Neural crest cell (in vitro differentiated cells): ENCODE results near the gene PTAFR. TPM values are rescaled to one million over a fixed set of nuclear protein-coding genes. Genes with fewer than 3 reads are reported as not detected.

Experiments
- DNase-seq: peaks from one replicate; pipeline ENCODE4 v3.0.0; 2021; ENCODE audit warnings: low read depth, mixed read lengths, low spot score
- H3K27ac Mint-ChIP-seq: one replicate; pipeline ENCODE4 v1.8.0; 2021; ENCODE audit warnings: mild to moderate bottlenecking, mixed read lengths; ENCODE audit not compliant: unreplicated experiment
- H3K27me3 Mint-ChIP-seq: 2 replicates; pipeline ENCODE4 v1.8.0; 2021; ENCODE audit warnings: low read depth, mild to moderate bottlenecking, mixed read lengths
- H3K36me3 Mint-ChIP-seq: 2 replicates; pipeline ENCODE4 v1.8.0; 2021; ENCODE audit warnings: low read depth, mild to moderate bottlenecking, mixed read lengths
- H3K4me1 Mint-ChIP-seq: 2 replicates; pipeline ENCODE4 v1.8.0; 2021; ENCODE audit warnings: mixed read lengths
- H3K4me3 Mint-ChIP-seq: one replicate; pipeline ENCODE4 v1.8.0; 2021; ENCODE audit warnings: mild to moderate bottlenecking, mixed read lengths
- H3K9me3 Mint-ChIP-seq: 2 replicates; pipeline ENCODE4 v1.8.0; 2021; ENCODE audit warnings: mixed read lengths
- CTCF ChIP-seq: fragments of 200-600 bp; sonication (generic); conservative IDR thresholded peaks from 2 replicates; pipeline ENCODE4 v1.5.0; 2021; ENCODE audit warnings: antibody characterized with exemption, mild to moderate bottlenecking
- total RNA-seq: library from RNA; stranded (reverse); gene quantifications from 2 replicates; pipeline ENCODE4 v1.2.1, GENCODE V29; 2021

PTAFR gene
- total RNA-seq, 1 donor from 2014 or later, result 0.28 TPM

- no peak overlapping the region for H3K27ac Mint-ChIP-seq
- peaks cover 3% of the 10 kb centered on the region for H3K4me1 Mint-ChIP-seq
- DNase-seq, result no peak
- H3K9me3 Mint-ChIP-seq, result no peaks in the 10 kb centered on the region
- TF ChIP-seq CTCF, result no peak
- no peak overlapping the region for H3K4me3 Mint-ChIP-seq
- H3K27me3 Mint-ChIP-seq, result no peaks in the 10 kb centered on the region
- peaks cover 10% of the 10 kb centered on the region for H3K36me3 Mint-ChIP-seq
Measured at GRCh38 chr1:28200234-28200873, 23.9 kb upstream of the PTAFR start.

GRCh38 chr1:28199328-28200233 lies 23.1 kb upstream of the PTAFR start:
- peak overlapping the region; percentile 59 for H3K27ac Mint-ChIP-seq
- no peak for DNase-seq
- H3K36me3 Mint-ChIP-seq, result peaks cover 10% of the 10 kb centered on the region
- H3K4me1 Mint-ChIP-seq, result peaks cover 3% of the 10 kb centered on the region
- H3K4me3 Mint-ChIP-seq, result no peak overlapping the region
- no peak for TF ChIP-seq CTCF
- H3K27me3 Mint-ChIP-seq, result no peaks in the 10 kb centered on the region
- no peaks in the 10 kb centered on the region for H3K9me3 Mint-ChIP-seq

- TF ChIP-seq CTCF, result no peak
- Mint-ChIP-seq H3K9me3 (no peaks in the 10 kb centered on the region), H3K36me3 (peaks cover 6% of the 10 kb centered on the region), H3K4me3 (no peak overlapping the region), H3K27me3 (no peaks in the 10 kb centered on the region), H3K4me1 (peaks cover 3% of the 10 kb centered on the region), H3K27ac (no peak overlapping the region)
- DNase-seq, result no peak
Measured at GRCh38 chr1:28197682-28198415, 21.4 kb upstream of the PTAFR start.

GRCh38 chr1:28196330-28196729 lies 19.8 kb upstream of the PTAFR start:
- H3K4me3 Mint-ChIP-seq, result no peak overlapping the region
- peaks cover 6% of the 10 kb centered on the region for H3K36me3 Mint-ChIP-seq
- H3K4me1 Mint-ChIP-seq, result peaks cover 3% of the 10 kb centered on the region
- no peak overlapping the region for H3K27ac Mint-ChIP-seq
- H3K27me3 Mint-ChIP-seq, result no peaks in the 10 kb centered on the region
- no peak for DNase-seq
- no peak for TF ChIP-seq CTCF
- no peaks in the 10 kb centered on the region for H3K9me3 Mint-ChIP-seq

GRCh38 chr1:28195780-28196179 lies 19.3 kb upstream of the PTAFR start:
- H3K27ac Mint-ChIP-seq, result no peak overlapping the region
- peaks cover 4% of the 10 kb centered on the region for H3K36me3 Mint-ChIP-seq
- no peak overlapping the region for H3K4me3 Mint-ChIP-seq
- no peak for DNase-seq
- peaks cover 3% of the 10 kb centered on the region for H3K4me1 Mint-ChIP-seq
- no peaks in the 10 kb centered on the region for H3K27me3 Mint-ChIP-seq
- no peaks in the 10 kb centered on the region for H3K9me3 Mint-ChIP-seq
- no peak for TF ChIP-seq CTCF
